Prostate gland (tissue), 2 donors: Measurements from ENCODE around the gene KIF26B. TPM values are rescaled to one million over a fixed set of nuclear protein-coding genes. Genes with fewer than 3 reads are reported as not detected.

Source experiments
- DNase-seq: peaks from one replicate; pipeline ENCODE4 v3.0.0-alpha.2; 2019; ENCODE audit warnings: low spot score
- H3K27ac ChIP-seq, 2 donors: fragments of 200-600 bp; sonication (generic); 2 replicates each; pipeline ENCODE4 v1.5.1; 2017 to 2019
- H3K27me3 ChIP-seq: fragments of 200-600 bp; sonication (generic); replicated peaks from 2 replicates; pipeline ENCODE4 v1.5.1; 2019; ENCODE audit not compliant: insufficient read depth
- H3K36me3 ChIP-seq, 2 donors: fragments of 200-600 bp; sonication (generic); 1 replicate in 1 of 2; 2 replicates in 1 of 2; pipeline versions ENCODE4 v1.5.1 to v1.8.1; 2017 to 2019
- H3K4me1 ChIP-seq: fragments of 200-600 bp; sonication (generic); replicated peaks from 2 replicates; pipeline ENCODE4 v1.5.1; 2019
- H3K4me3 ChIP-seq, 2 donors: fragments of 200-600 bp; sonication (generic); 2 replicates each; pipeline ENCODE4 v1.5.1; 2017 to 2019
- H3K9me3 ChIP-seq: fragments of 200-600 bp; sonication (generic); 2 replicates; pipeline ENCODE4 v1.5.1; 2017
- CTCF ChIP-seq, 4 experiments: fragments of 200-600 bp in 2 of 4; fragments of 450-650 bp in 2 of 4; sonication (generic) in 2 of 4; IDR thresholded peaks; 1 replicate in 3 of 4; 2 replicates in 1 of 4; pipeline ENCODE4 v1.5.1; 2016 to 2019; ENCODE audit warnings: antibody characterized with exemption in 4 of 4, mild to moderate bottlenecking in 2 of 4, moderate library complexity in 2 of 4
- POLR2A ChIP-seq: fragments of 450-650 bp; IDR thresholded peaks from one replicate; pipeline ENCODE4 v1.6.1; 2016; ENCODE audit warnings: antibody characterized with exemption, mild to moderate bottlenecking
- POLR2AphosphoS5 ChIP-seq: sonication (generic); formaldehyde crosslinking; IDR thresholded peaks from one replicate; pipeline ENCODE4 v1.6.1; 2017; ENCODE audit warnings: antibody characterized with exemption
- WGBS: methylation state at CpG from one replicate; pipeline ENCODE4 v1.1.5; 2018; 5-methylcytosine and 5-hydroxymethylcytosine counted together
- intact Hi-C: fragments of 100-400 bp; cut with DNase I; formaldehyde crosslinking; loops from one replicate; pipeline ENCODE4 v1.14.2; 2022
- total RNA-seq, 2 donors: library from RNA; depleted of rRNA; stranded (reverse); fragments of >200 nt; gene quantifications; one replicate each; pipeline ENCODE4 v1.1.0, GENCODE V29; 2016

Gene KIF26B
- total RNA-seq, 2 donors from 2014 or later: 3.3 to 3.8 TPM

GRCh38 chr1:245124241-245124640, 30.5 kb upstream of the KIF26B start:
- Histone ChIP-seq H3K27me3 (no peaks in the 10 kb centered on the region), H3K27ac (no peak overlapping the region), H3K4me3 (no peak overlapping the region), H3K9me3 (no peaks in the 10 kb centered on the region), H3K36me3 (no peaks in the 10 kb centered on the region), H3K4me1 (no peaks in the 10 kb centered on the region)
- intact Hi-C loops: no loop called here
- WGBS: 93% methylated on average over 6 of the region's 6 CpGs
- TF ChIP-seq POLR2A (no peak), CTCF (IDR thresholded peaks at IDR 0.05) (no peak), POLR2AphosphoS5 (no peak)
- DNase-seq: no peak

- H3K9me3 ChIP-seq: no peaks in the 10 kb centered on the region
- TF ChIP-seq POLR2A (no peak), CTCF (IDR thresholded peaks at IDR 0.05) (no peak), POLR2AphosphoS5 (no peak)
- no peak for DNase-seq
- H3K4me1 ChIP-seq: no peaks in the 10 kb centered on the region
- intact Hi-C loops: no loop called here
- H3K4me3 ChIP-seq: no peak overlapping the region
- H3K36me3 ChIP-seq: no peaks in the 10 kb centered on the region
- H3K27ac ChIP-seq: no peak overlapping the region
- no peaks in the 10 kb centered on the region for H3K27me3 ChIP-seq
- 91% methylated on average over 11 of the region's 11 CpGs for WGBS
These were observed 30.1 kb upstream of the KIF26B start for GRCh38 chr1:245124644-245125043.

- intact Hi-C loops: no loop called here
- no peak overlapping the region for H3K4me3 ChIP-seq
- no peaks in the 10 kb centered on the region for H3K9me3 ChIP-seq
- TF ChIP-seq POLR2AphosphoS5 (no peak), CTCF (IDR thresholded peaks at IDR 0.05) (no peak), POLR2A (no peak)
- DNase-seq: no peak
- H3K4me1 ChIP-seq: no peaks in the 10 kb centered on the region
- WGBS: 81% methylated on average over 5 of the region's 5 CpGs
- H3K27me3 ChIP-seq: no peaks in the 10 kb centered on the region
- H3K36me3 ChIP-seq: no peaks in the 10 kb centered on the region
- H3K27ac ChIP-seq: no peak overlapping the region
These were observed 28.3 kb upstream of the KIF26B start for GRCh38 chr1:245126530-245126929.

GRCh38 chr1:245128381-245129101, 26.2 kb upstream of the KIF26B start:
- no peaks in the 10 kb centered on the region for H3K36me3 ChIP-seq
- H3K9me3 ChIP-seq: no peaks in the 10 kb centered on the region
- no peaks in the 10 kb centered on the region for H3K4me1 ChIP-seq
- H3K27ac ChIP-seq: no peak overlapping the region
- TF ChIP-seq CTCF (IDR thresholded peaks at IDR 0.05) (no peak), POLR2A (no peak), POLR2AphosphoS5 (no peak)
- H3K4me3 ChIP-seq: no peak overlapping the region
- intact Hi-C loops: no loop called here
- no peaks in the 10 kb centered on the region for H3K27me3 ChIP-seq
- WGBS: 87% methylated on average over 20 of the region's 20 CpGs
- no peak for DNase-seq
